Measurements from ENCODE around the gene EML2.

The EML2 gene

GRCh38 chr19:45657520-45658167 lies 18.4 kb upstream of the EML2 start:
- H3K9me3 ChIP-seq (ENCODE audit: control insufficient read depth, insufficient read depth, low read length): no peaks in the 10 kb centered on the region
- H3K27me3 ChIP-seq (ENCODE audit: control insufficient read depth, low read length): peaks cover 6% of the 10 kb centered on the region
- no peaks in the 10 kb centered on the region for H3F3A ChIP-seq (ENCODE audit: control insufficient read depth, insufficient read depth)
- no peaks in the 10 kb centered on the region for H3K4me1 ChIP-seq (ENCODE audit: control insufficient read depth, low read length)
- no peaks in the 10 kb centered on the region for H4K20me1 ChIP-seq (ENCODE audit: control insufficient read depth, insufficient read depth, low read depth, low read length)
- H3K4me2 ChIP-seq (ENCODE audit: low read length): no peak overlapping the region
- H3K9me2 ChIP-seq (replicated peaks; ENCODE audit: control insufficient read depth, low read length): no peaks in the 10 kb centered on the region
- no peaks in the 10 kb centered on the region for H3K79me2 ChIP-seq (ENCODE audit: control insufficient read depth, low read length)
- TF ChIP-seq CTCF (IDR thresholded peaks at IDR 0.05; ENCODE audit: low read depth, low read length, poor library complexity, severe bottlenecking) (no peak), EZH2phosphoT487 (IDR thresholded peaks at IDR 0.05; ENCODE audit: borderline replicate concordance, low read length) (no peak)
- H3K27ac ChIP-seq (ENCODE audit: low read depth, low read length): no peak overlapping the region
- no peaks in the 10 kb centered on the region for H3K36me3 ChIP-seq (ENCODE audit: control insufficient read depth, low read length)
- H3K4me3 ChIP-seq (ENCODE audit: low read length): no peak overlapping the region

- H3K27ac ChIP-seq (ENCODE audit: low read depth, low read length): no peak overlapping the region
- no peaks in the 10 kb centered on the region for H3F3A ChIP-seq (ENCODE audit: control insufficient read depth, insufficient read depth)
- H3K79me2 ChIP-seq (ENCODE audit: control insufficient read depth, low read length): no peaks in the 10 kb centered on the region
- H3K4me3 ChIP-seq (ENCODE audit: low read length): no peak overlapping the region
- peaks cover 6% of the 10 kb centered on the region for H3K27me3 ChIP-seq (ENCODE audit: control insufficient read depth, low read length)
- H3K4me1 ChIP-seq (ENCODE audit: control insufficient read depth, low read length): no peaks in the 10 kb centered on the region
- no peaks in the 10 kb centered on the region for H3K9me3 ChIP-seq (ENCODE audit: control insufficient read depth, insufficient read depth, low read length)
- no peak for TF ChIP-seq EZH2phosphoT487 (IDR thresholded peaks at IDR 0.05; ENCODE audit: borderline replicate concordance, low read length)
- TF ChIP-seq CTCF (IDR thresholded peaks at IDR 0.05; ENCODE audit: low read depth, low read length, poor library complexity, severe bottlenecking): no peak
- no peaks in the 10 kb centered on the region for H4K20me1 ChIP-seq (ENCODE audit: control insufficient read depth, insufficient read depth, low read depth, low read length)
- no peaks in the 10 kb centered on the region for H3K36me3 ChIP-seq (ENCODE audit: control insufficient read depth, low read length)
- H3K4me2 ChIP-seq (ENCODE audit: low read length): no peak overlapping the region
- H3K9me2 ChIP-seq (replicated peaks; ENCODE audit: control insufficient read depth, low read length): no peaks in the 10 kb centered on the region
Measured at GRCh38 chr19:45655073-45655472, 15.9 kb upstream of the EML2 start.

- TF ChIP-seq CTCF (IDR thresholded peaks at IDR 0.05; ENCODE audit: low read depth, low read length, poor library complexity, severe bottlenecking) (no peak), EZH2phosphoT487 (IDR thresholded peaks at IDR 0.05; ENCODE audit: borderline replicate concordance, low read length) (no peak)
- Histone ChIP-seq H3K36me3 (ENCODE audit: control insufficient read depth, low read length) (no peaks in the 10 kb centered on the region), H3K79me2 (ENCODE audit: control insufficient read depth, low read length) (no peaks in the 10 kb centered on the region), H4K20me1 (ENCODE audit: control insufficient read depth, insufficient read depth, low read depth, low read length) (no peaks in the 10 kb centered on the region), H3F3A (ENCODE audit: control insufficient read depth, insufficient read depth) (no peaks in the 10 kb centered on the region), H3K4me2 (ENCODE audit: low read length) (no peak overlapping the region), H3K9me3 (ENCODE audit: control insufficient read depth, insufficient read depth, low read length) (no peaks in the 10 kb centered on the region), H3K27ac (ENCODE audit: low read depth, low read length) (no peak overlapping the region), H3K4me1 (ENCODE audit: control insufficient read depth, low read length) (no peaks in the 10 kb centered on the region), H3K27me3 (ENCODE audit: control insufficient read depth, low read length) (no peaks in the 10 kb centered on the region; the same call in 1 of the 2 replicates), H3K9me2 (replicated peaks; ENCODE audit: control insufficient read depth, low read length) (no peaks in the 10 kb centered on the region), H3K4me3 (ENCODE audit: low read length) (no peak overlapping the region)
Measured at GRCh38 chr19:45653634-45654033, 14.4 kb upstream of the EML2 start.
